Kidney (tissue), 14 donors: ENCODE data around the gene OR5T2. TPM values are rescaled to one million over a fixed set of nuclear protein-coding genes. Genes with fewer than 3 reads are reported as not detected.

Source experiments
- DNase-seq, 5 donors: peaks; one replicate each; pipeline ENCODE4 v3.0.0-alpha.2; 2013 to 2020
- FAIRE-seq: peaks from 2 replicates; lab custom pipeline; 2012; peaks lifted over from hg19 to GRCh38; lab: Jason Lieb, UNC
- H3K27ac ChIP-seq, 2 donors: one replicate each; pipeline ENCODE4 v1.7.0; 2013; ENCODE audit warnings: low read depth in 2 of 2, low read length in 2 of 2, inconsistent platforms in 1 of 2
- H3K27me3 ChIP-seq: one replicate; pipeline ENCODE4 v1.7.1; 2013; ENCODE audit warnings: low read length, inconsistent platforms; ENCODE audit not compliant: control insufficient read depth, insufficient read depth
- H3K36me3 ChIP-seq, 3 donors: one replicate each; pipeline versions ENCODE4 v1.7.0 to v1.7.1; 2013; ENCODE audit warnings: low read length in 3 of 3, control low read depth in 1 of 3, inconsistent platforms in 1 of 3; ENCODE audit not compliant: insufficient read depth in 3 of 3, control insufficient read depth in 2 of 3
- H3K4me1 ChIP-seq, 3 donors: one replicate each; pipeline versions ENCODE4 v1.7.0 to v1.7.1; 2013; ENCODE audit warnings: low read length in 3 of 3, inconsistent platforms in 1 of 3, low read depth in 1 of 3; ENCODE audit not compliant: control insufficient read depth in 2 of 3, insufficient read depth in 2 of 3
- H3K4me3 ChIP-seq, 3 donors: one replicate each; pipeline versions ENCODE4 v1.7.0 to v1.8.1; 2013; ENCODE audit warnings: low read length in 3 of 3, control low read depth in 1 of 3, inconsistent platforms in 1 of 3
- H3K9ac ChIP-seq, 3 donors: one replicate each; pipeline versions ENCODE4 v1.7.0 to v1.7.1; 2013; ENCODE audit warnings: low read length in 3 of 3, control low read depth in 1 of 3, inconsistent platforms in 1 of 3
- H3K9me3 ChIP-seq, 3 donors: one replicate each; pipeline versions ENCODE4 v1.7.0 to v1.7.1; 2013; ENCODE audit warnings: low read length in 3 of 3, control low read depth in 1 of 3, inconsistent platforms in 1 of 3; ENCODE audit not compliant: control insufficient read depth in 2 of 3, insufficient read depth in 1 of 3
- intact Hi-C: fragments of 100-400 bp; cut with DNase I; formaldehyde crosslinking; loops from one replicate; pipeline ENCODE4 v1.11.1; 2022
- polyA plus RNA-seq: library from polyadenylated mRNA; stranded (reverse); fragments of 350-450 nt; fragmentation: Illumina TruSeq; extraction: RNeasy Lipid Tissue Mini Kit (QIAGEN cat#74804); gene quantifications from one replicate; pipeline ENCODE4 v1.2.3, GENCODE V29; 2014; ENCODE audit warnings: low read depth, low replicate concordance; ENCODE audit not compliant: insufficient read depth
- total RNA-seq: library from RNA; stranded (reverse); fragmentation: NEBNext Ultra II Directional; extraction: Animal tissue kit (Norgen Biotek cat#: 25700); gene quantifications from one replicate; pipeline ENCODE4 v1.2.1, GENCODE V29; 2021
- TF ChIP-seq, protein P1 (sequence below): IDR thresholded peaks from 3 replicates; pipeline ENCODE4 v1.5.1; 2012; ENCODE audit warnings: mild to moderate bottlenecking, moderate library complexity, borderline replicate concordance; ENCODE audit not compliant: insufficient read depth; ENCODE audit errors: extremely low read depth
- donor health status: control.
- donor health status: control.
- donor health status: control.
- donor health status: control.
- donor health status: control.
- donor health status: DM: yes; HTN: yes; CAD: no.
- donor health status: Normal renal cell carcinoma (clear cell type).

Gene OR5T2
- total and polyA plus RNA-seq, 2 donors from 2014 or later = not detected

DNA sequence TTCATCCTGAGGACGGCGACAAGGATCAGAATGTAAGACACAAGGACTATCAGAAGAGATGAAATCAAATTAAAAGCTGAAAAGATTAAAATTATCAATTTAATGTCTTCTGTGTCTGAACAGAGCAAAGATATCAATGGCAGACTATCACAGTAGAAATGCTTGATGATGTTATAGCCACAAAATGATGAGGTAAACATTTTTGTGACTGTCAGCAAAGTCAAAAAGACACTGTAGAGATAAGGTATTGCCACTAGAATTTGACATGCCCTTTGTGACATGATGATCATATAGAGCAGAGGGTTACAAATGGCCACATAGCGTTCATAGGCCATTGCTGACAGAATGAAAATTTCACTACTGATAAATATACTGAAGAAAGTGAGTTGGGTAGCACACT, 45.5 kb downstream of the OR5T2 start:
- no peaks in the 10 kb centered on the region for H3K4me1 ChIP-seq
- H3K36me3 ChIP-seq = no peaks in the 10 kb centered on the region
- no peak overlapping the region for H3K27ac ChIP-seq
- peaks cover 0 to 3% (median 3%) of the 10 kb centered on the region in 3 donors for H3K9me3 ChIP-seq
- intact Hi-C loops = no loop called here
- no peak for DNase-seq
- no peak overlapping the region for H3K4me3 ChIP-seq
- TF ChIP-seq, protein P1, sequence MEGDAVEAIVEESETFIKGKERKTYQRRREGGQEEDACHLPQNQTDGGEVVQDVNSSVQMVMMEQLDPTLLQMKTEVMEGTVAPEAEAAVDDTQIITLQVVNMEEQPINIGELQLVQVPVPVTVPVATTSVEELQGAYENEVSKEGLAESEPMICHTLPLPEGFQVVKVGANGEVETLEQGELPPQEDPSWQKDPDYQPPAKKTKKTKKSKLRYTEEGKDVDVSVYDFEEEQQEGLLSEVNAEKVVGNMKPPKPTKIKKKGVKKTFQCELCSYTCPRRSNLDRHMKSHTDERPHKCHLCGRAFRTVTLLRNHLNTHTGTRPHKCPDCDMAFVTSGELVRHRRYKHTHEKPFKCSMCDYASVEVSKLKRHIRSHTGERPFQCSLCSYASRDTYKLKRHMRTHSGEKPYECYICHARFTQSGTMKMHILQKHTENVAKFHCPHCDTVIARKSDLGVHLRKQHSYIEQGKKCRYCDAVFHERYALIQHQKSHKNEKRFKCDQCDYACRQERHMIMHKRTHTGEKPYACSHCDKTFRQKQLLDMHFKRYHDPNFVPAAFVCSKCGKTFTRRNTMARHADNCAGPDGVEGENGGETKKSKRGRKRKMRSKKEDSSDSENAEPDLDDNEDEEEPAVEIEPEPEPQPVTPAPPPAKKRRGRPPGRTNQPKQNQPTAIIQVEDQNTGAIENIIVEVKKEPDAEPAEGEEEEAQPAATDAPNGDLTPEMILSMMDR = no peak
- FAIRE-seq = no peak
- H3K27me3 ChIP-seq = no peaks in the 10 kb centered on the region
- H3K9ac ChIP-seq = no peak overlapping the region

DNA sequence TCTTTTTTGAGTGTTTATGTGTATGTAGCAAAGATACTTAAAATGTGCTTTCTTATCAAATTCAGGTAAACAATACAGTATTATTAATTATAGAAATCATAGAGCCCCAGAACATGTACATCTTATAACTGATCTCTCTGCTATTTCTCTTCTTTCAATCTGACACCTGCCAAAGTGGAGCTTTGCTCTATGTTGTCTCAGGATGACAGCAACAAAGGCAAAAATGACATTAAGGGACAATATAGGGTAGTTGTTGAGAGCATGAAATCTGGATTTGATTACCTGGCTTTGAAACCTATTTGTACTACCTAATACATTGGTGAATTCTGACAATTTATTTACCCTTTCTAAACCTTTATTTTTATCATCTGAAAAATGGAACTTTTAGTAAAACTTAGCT, 50.6 kb downstream of the OR5T2 start:
- no peaks in the 10 kb centered on the region for H3K9me3 ChIP-seq
- H3K27me3 ChIP-seq = no peaks in the 10 kb centered on the region
- H3K9ac ChIP-seq = no peak overlapping the region
- H3K4me1 ChIP-seq = no peaks in the 10 kb centered on the region
- intact Hi-C loops = no loop called here
- no peak overlapping the region for H3K27ac ChIP-seq
- TF ChIP-seq, protein P1 = no peak
- FAIRE-seq = no peak
- DNase-seq = no peak
- H3K4me3 ChIP-seq = no peak overlapping the region
- H3K36me3 ChIP-seq = no peaks in the 10 kb centered on the region

Other genes with a start within 250 kb of the OR5T2 start
- gene OR5F1, start 239.6 kb downstream of the OR5T2 start, total RNA-seq = not detected
- gene OR5F1, start 239.6 kb downstream of the OR5T2 start, polyA plus RNA-seq = not detected
- gene OR5AS1, start 206.6 kb downstream of the OR5T2 start, total RNA-seq = not detected
- gene OR5AS1, start 206.6 kb downstream of the OR5T2 start, polyA plus RNA-seq = not detected
- not detected for gene OR8I2, start 140.9 kb downstream of the OR5T2 start, total RNA-seq
- not detected for gene OR8I2, start 140.9 kb downstream of the OR5T2 start, polyA plus RNA-seq
- not detected for gene OR8H2, start 130.6 kb downstream of the OR5T2 start, total RNA-seq
- not detected for gene OR8H2, start 130.6 kb downstream of the OR5T2 start, polyA plus RNA-seq
- not detected for gene OR8H3, start 111.9 kb downstream of the OR5T2 start, total RNA-seq
- gene OR8H3, start 111.9 kb downstream of the OR5T2 start, polyA plus RNA-seq = not detected
- gene OR8J3, start 94.1 kb downstream of the OR5T2 start, total RNA-seq = not detected
- gene OR8J3, start 94.1 kb downstream of the OR5T2 start, polyA plus RNA-seq = not detected
- not detected for gene OR8K5, start 73.9 kb downstream of the OR5T2 start, total RNA-seq
- gene OR8K5, start 73.9 kb downstream of the OR5T2 start, polyA plus RNA-seq = not detected
- not detected for gene OR5J2, start 57.6 kb downstream of the OR5T2 start, total RNA-seq
- gene OR5J2, start 57.6 kb downstream of the OR5T2 start, polyA plus RNA-seq = not detected
- gene OR5T3, start 18.0 kb upstream of the OR5T2 start, total RNA-seq = not detected
- not detected for gene OR5T3, start 18.0 kb upstream of the OR5T2 start, polyA plus RNA-seq
- gene OR5T1, start 39.9 kb upstream of the OR5T2 start, total RNA-seq = not detected
- gene OR5T1, start 39.9 kb upstream of the OR5T2 start, polyA plus RNA-seq = not detected
- gene OR8H1, start 58.0 kb upstream of the OR5T2 start, total RNA-seq = not detected
- gene OR8H1, start 58.0 kb upstream of the OR5T2 start, polyA plus RNA-seq = not detected
- not detected for gene OR8K3, start 80.9 kb upstream of the OR5T2 start, total RNA-seq
- gene OR8K3, start 80.9 kb upstream of the OR5T2 start, polyA plus RNA-seq = not detected
- not detected for gene OR8K1, start 111.8 kb upstream of the OR5T2 start, total RNA-seq
- gene OR8K1, start 111.8 kb upstream of the OR5T2 start, polyA plus RNA-seq = not detected
- gene OR8J1, start 120.0 kb upstream of the OR5T2 start, total RNA-seq = not detected
- not detected for gene OR8J1, start 120.0 kb upstream of the OR5T2 start, polyA plus RNA-seq
- not detected for gene OR8U1, start 141.4 kb upstream of the OR5T2 start, total RNA-seq
- not detected for gene OR8U1, start 141.4 kb upstream of the OR5T2 start, polyA plus RNA-seq
- not detected for gene OR5AL1, start 178.4 kb upstream of the OR5T2 start, total RNA-seq
- gene OR5AL1, start 178.4 kb upstream of the OR5T2 start, polyA plus RNA-seq = not detected
- not detected for gene OR5M3, start 239.1 kb upstream of the OR5T2 start, total RNA-seq
- gene OR5M3, start 239.1 kb upstream of the OR5T2 start, polyA plus RNA-seq = not detected